ENCODE results near the gene PLTP.

PLTP gene

GRCh38 chr20:45867819-45868176 lies 44.2 kb downstream of the PLTP start:
- no peak for ATAC-seq

GRCh38 chr20:45867136-45867818 lies 44.7 kb downstream of the PLTP start:
- no peak for ATAC-seq

- no peak for ATAC-seq
These were observed 45.5 kb downstream of the PLTP start for GRCh38 chr20:45866454-45866853.

GRCh38 chr20:45863543-45864470 lies 48.1 kb downstream of the PLTP start:
- no peak for ATAC-seq

- no peak for ATAC-seq
These were observed 50.5 kb downstream of the PLTP start for GRCh38 chr20:45861221-45862075.

- ATAC-seq, result no peak
These were observed 51.3 kb downstream of the PLTP start for GRCh38 chr20:45860560-45861220.

GRCh38 chr20:45859916-45860315 lies 52.0 kb downstream of the PLTP start:
- ATAC-seq, result no peak

GRCh38 chr20:45857882-45858216 lies 54.1 kb downstream of the PLTP start:
- ATAC-seq, result peak; percentile 8 to 18

GRCh38 chr20:45857114-45857881 lies 54.7 kb downstream of the PLTP start, which contains the start of the genes ACOT8 and ZSWIM3:
Gene ACOT8 (minus strand): TSS chr20:45857392. CDS start chr20:45857315, 77 bp downstream.
Gene ZSWIM3 (plus strand): TSS chr20:45857614. CDS start chr20:45857826, 212 bp downstream.
- ATAC-seq, result peak; percentile 99

GRCh38 chr20:45853484-45853883 lies 58.5 kb downstream of the PLTP start:
- ATAC-seq, result no peak

GRCh38 chr20:45852326-45852725 lies 59.6 kb downstream of the PLTP start:
- ATAC-seq, result no peak

- no peak for ATAC-seq
These were observed 60.5 kb downstream of the PLTP start for GRCh38 chr20:45851501-45851900.

GRCh38 chr20:45850926-45851325 lies 61.0 kb downstream of the PLTP start:
- no peak for ATAC-seq

- ATAC-seq, result no peak
These were observed 61.7 kb downstream of the PLTP start for GRCh38 chr20:45850238-45850637.

- ATAC-seq, result no peak
These were observed 62.9 kb downstream of the PLTP start for GRCh38 chr20:45848969-45849582.

Measured in activated CD4-positive, CD25-positive, alpha-beta regulatory T cell treated with anti-CD3 and anti-CD28 coated beads, Interleukin-2, amount 50 U/mL, for 24 hours (primary cell).